ENCODE measurements around the gene SLC51B. TPM values are rescaled to one million over a fixed set of nuclear protein-coding genes. Genes with fewer than 3 reads are reported as not detected.
A peak's percentile ranks its signal among the peaks of the same experiment; 100 is the strongest.

The SLC51B gene
- total and polyA plus RNA-seq, 11 donors = 0.08 TPM; not detected in 10

DNA sequence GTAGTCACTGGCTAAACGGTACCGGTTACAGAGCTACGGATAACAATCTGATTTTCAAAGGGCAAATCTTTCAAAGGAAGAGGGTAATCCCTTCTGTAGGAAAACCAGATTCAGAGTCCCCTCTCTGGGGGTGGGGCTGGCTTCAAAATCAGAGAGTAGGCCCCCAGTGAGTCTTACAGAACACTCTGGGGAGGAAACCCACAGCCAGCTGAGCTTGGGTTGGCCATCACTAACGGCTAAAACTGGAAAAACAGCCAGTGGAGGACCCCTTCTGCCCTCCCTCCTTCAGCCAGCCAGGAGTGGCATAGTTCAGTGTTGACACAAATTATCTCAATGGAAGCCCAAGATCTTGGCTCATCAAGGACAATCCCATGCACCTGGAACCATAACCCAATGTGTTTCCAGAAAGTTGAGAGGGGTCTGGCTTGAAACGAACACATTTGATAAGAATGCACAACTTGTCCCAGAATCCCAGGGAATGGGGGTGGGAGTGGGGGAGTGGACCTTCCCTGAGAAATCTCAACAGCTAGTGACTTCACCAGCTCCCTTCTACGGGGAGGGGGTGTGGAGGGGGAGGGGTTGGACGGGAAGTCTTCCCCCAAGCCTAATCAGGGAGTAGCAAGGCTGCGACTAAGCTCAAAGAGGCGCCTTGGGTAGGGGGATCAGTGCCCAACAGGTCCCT lies 21.6 kb downstream of the SLC51B start:
- intact Hi-C loops (cut with DNase I) = no loop called here
- WGBS, 4 donors = 43 to 50% (median 46%) methylated on average over 9 of the region's 9 CpGs
- peak in 1 of 4 donors; percentile 10 for ATAC-seq

DNA sequence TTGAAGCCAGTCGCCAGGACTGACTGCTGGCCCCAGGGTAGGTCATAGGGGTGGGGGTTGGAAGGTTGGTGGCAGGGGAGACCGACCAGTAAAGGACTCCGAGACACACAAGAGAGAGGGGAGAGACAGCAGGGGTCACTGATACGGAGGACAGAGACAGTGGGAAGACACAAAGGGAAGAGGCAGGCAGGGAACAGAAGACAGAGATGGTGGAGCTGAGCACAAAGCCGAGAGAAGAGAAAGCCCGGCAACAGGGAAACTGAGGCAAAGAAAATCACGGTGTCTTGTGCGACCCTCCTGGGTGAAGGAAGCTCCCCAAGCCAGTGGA lies 22.1 kb downstream of the SLC51B start:
- H3K4me1 ChIP-seq = peaks cover 17 to 74% (median 46%) of the 10 kb centered on the region in 12 donors

More for the DNA sequence above, 21.6 kb downstream of the SLC51B start:
- Histone ChIP-seq H3K9me3 (no peaks in the 10 kb centered on the region), H3K27me3 (peaks cover 0 to 23% (median 0%) of the 10 kb centered on the region in 9 donors), H3K4me3 (peak overlapping the region in 11 of 12 donors; percentile 43 to 79 (median 59)), H3K27ac (peak overlapping the region; percentile 59 to 93 (median 81)), H3K36me3 (peaks cover 0 to 4% (median 0%) of the 10 kb centered on the region in 9 donors), H3K4me1 (peaks cover 12 to 72% (median 41%) of the 10 kb centered on the region in 12 donors)
- no peak for TF ChIP-seq POLR2A (IDR thresholded peaks at IDR 0.05)
- TF ChIP-seq, protein P1, sequence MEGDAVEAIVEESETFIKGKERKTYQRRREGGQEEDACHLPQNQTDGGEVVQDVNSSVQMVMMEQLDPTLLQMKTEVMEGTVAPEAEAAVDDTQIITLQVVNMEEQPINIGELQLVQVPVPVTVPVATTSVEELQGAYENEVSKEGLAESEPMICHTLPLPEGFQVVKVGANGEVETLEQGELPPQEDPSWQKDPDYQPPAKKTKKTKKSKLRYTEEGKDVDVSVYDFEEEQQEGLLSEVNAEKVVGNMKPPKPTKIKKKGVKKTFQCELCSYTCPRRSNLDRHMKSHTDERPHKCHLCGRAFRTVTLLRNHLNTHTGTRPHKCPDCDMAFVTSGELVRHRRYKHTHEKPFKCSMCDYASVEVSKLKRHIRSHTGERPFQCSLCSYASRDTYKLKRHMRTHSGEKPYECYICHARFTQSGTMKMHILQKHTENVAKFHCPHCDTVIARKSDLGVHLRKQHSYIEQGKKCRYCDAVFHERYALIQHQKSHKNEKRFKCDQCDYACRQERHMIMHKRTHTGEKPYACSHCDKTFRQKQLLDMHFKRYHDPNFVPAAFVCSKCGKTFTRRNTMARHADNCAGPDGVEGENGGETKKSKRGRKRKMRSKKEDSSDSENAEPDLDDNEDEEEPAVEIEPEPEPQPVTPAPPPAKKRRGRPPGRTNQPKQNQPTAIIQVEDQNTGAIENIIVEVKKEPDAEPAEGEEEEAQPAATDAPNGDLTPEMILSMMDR (IDR thresholded peaks at IDR 0.05) = no peak
- DNase-seq = peak in 2 of 5 donors; percentile 52 to 57

DNA sequence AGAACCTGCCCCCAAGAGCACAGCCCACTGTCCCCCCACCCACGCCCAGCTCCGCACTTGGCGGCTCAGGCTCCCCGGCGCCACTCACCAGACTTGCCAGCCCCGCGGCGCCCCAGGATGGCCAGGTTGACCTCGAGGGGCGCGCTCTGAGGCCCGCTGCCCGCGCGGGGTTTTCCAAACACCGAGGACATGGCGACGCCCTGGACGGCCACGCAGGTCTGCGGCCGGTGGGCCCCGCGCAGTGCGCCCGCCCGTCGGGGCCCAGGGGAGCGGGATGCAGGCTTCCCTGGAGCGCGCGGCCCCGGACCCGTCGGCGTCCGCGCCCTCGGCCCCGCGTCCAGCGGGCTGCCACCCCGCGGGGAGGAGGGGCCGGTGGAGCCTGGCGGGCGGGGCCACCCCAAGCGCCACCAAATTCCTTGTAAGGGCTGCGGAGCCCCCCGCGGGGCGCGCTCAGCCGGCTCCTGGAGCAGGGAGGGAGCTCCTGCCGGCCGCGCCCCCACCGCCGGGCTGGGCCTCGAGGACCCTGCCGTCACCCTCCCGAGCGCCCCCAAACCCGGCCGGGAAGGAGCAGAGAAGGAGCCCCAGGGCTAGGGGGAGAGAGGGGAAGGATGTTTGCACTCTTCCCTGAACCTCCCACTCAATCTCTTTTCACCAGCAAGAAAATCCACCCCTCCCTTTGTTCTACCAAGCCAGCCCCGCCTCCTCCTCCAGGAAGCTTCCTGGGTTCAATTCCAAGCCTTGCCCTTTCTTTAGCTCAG lies 22.6 kb downstream of the SLC51B start, which contains the start of gene RASL12:
Gene RASL12, minus strand, starts transcription at position 347 of the 758 bp plus-strand sequence. Its CDS starts 156 bp downstream, at position 191.
- intact Hi-C loops (cut with DNase I) = no loop called here
- H3K4me3 ChIP-seq = peak within 1 kb of the TSS; percentile 18 to 79 (median 59)
- peaks cover 0 to 23% (median 0%) of the 10 kb centered on the region in 9 donors for H3K27me3 ChIP-seq
- no peaks in the 10 kb centered on the region for H3K9me3 ChIP-seq
- DNase-seq = peak in 2 of 5 donors; percentile 63 to 73
- 7 to 20% (median 13%) methylated on average over 19 to 66 of the region's 66 CpGs for WGBS, 4 donors
- peak within 1 kb of the TSS; percentile 59 to 93 (median 81) for H3K27ac ChIP-seq
- peaks cover 0 to 4% (median 0%) of the 10 kb centered on the region in 9 donors for H3K36me3 ChIP-seq
- TF ChIP-seq, protein P1 (IDR thresholded peaks at IDR 0.05) = no peak
- TF ChIP-seq POLR2A (IDR thresholded peaks at IDR 0.05) = peak in 1 of 2 donors; percentile 37
- peaks cover 18 to 79% (median 50%) of the 10 kb centered on the region in 12 donors for H3K4me1 ChIP-seq
- ATAC-seq = peak in 1 of 4 donors; percentile 19

More for the DNA sequence above, 22.1 kb downstream of the SLC51B start:
- peak overlapping the region; percentile 59 to 93 (median 81) for H3K27ac ChIP-seq
- TF ChIP-seq, protein P1 (IDR thresholded peaks at IDR 0.05) = no peak
- no peak for TF ChIP-seq POLR2A (IDR thresholded peaks at IDR 0.05)
- H3K36me3 ChIP-seq = peaks cover 0 to 4% (median 0%) of the 10 kb centered on the region in 9 donors
- DNase-seq = no peak
- intact Hi-C loops (cut with DNase I) = no loop called here
- peak overlapping the region; percentile 18 to 79 (median 59) for H3K4me3 ChIP-seq
- no peaks in the 10 kb centered on the region for H3K9me3 ChIP-seq
- H3K27me3 ChIP-seq = peaks cover 0 to 23% (median 0%) of the 10 kb centered on the region in 9 donors
- no peak for ATAC-seq
- 26 to 39% (median 32%) methylated on average over 8 of the region's 8 CpGs for WGBS, 4 donors

DNA sequence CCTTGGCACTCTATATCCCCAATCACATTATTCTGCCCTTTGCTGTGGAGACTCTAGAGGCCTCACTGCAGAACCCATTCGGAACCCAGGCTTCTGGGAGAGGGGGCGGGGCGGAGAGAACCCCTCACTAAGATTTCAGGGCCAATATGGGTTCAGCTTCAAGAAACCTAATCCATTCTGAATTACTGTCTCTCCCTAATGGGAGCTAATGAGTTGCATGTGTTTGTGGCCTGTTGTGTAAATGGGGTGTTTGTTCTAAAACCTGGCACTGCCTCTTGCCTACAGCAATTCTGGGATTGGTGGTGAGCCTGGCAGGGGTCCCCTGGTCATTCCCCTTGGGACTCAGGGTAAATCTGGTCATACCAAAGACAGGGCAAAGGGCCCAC lies 23.2 kb downstream of the SLC51B start:
- H3K27me3 ChIP-seq = peaks cover 0 to 23% (median 0%) of the 10 kb centered on the region in 9 donors
- WGBS, 4 donors = 78 to 86% (median 81%) methylated on average over 3 of the region's 3 CpGs
- peak overlapping the region in 9 of 12 donors; percentile 49 to 79 (median 60) for H3K4me3 ChIP-seq
- H3K36me3 ChIP-seq = peaks cover 0 to 4% (median 0%) of the 10 kb centered on the region in 9 donors
- H3K27ac ChIP-seq = peak overlapping the region; percentile 59 to 93 (median 81)
- ATAC-seq = no peak
- TF ChIP-seq POLR2A (IDR thresholded peaks at IDR 0.05) = no peak
- TF ChIP-seq, protein P1 (IDR thresholded peaks at IDR 0.05) = no peak
- no peaks in the 10 kb centered on the region for H3K9me3 ChIP-seq
- intact Hi-C loops (cut with DNase I) = no loop called here
- H3K4me1 ChIP-seq = peaks cover 18 to 79% (median 47%) of the 10 kb centered on the region in 12 donors
- DNase-seq = no peak
